Measurements from ENCODE around the gene POTEJ.
"Not testable (repeated sequence)": the region's sequence is repeated elsewhere in the genome, so short reads cannot be mapped to it uniquely, and the experiment has no call there.

The POTEJ gene

GRCh38 chr2:130608276-130609001 lies 2.8 kb upstream of the POTEJ start:
- not testable (repeated sequence) for DNase-seq

- not testable (repeated sequence) for DNase-seq
Observed at GRCh38 chr2:130609002-130609920, 2.0 kb upstream of the POTEJ start.

GRCh38 chr2:130610486-130610885 lies 754 bp upstream of the POTEJ start:
- not testable (repeated sequence) for DNase-seq

GRCh38 chr2:130628784-130629475 lies 17.7 kb downstream of the POTEJ start:
- not testable (repeated sequence) for DNase-seq

GRCh38 chr2:130638973-130639372 lies 27.7 kb downstream of the POTEJ start:
- DNase-seq, result not testable (repeated sequence)

GRCh38 chr2:130641688-130642087 lies 30.4 kb downstream of the POTEJ start:
- DNase-seq, result not testable (repeated sequence)

- not testable (repeated sequence) for DNase-seq
Observed at GRCh38 chr2:130649285-130649684, 38.0 kb downstream of the POTEJ start.

- not testable (repeated sequence) for DNase-seq
Observed at GRCh38 chr2:130664506-130664905, 53.3 kb downstream of the POTEJ start.

GRCh38 chr2:130665596-130665995 lies 54.4 kb downstream of the POTEJ start:
- DNase-seq, result not testable (repeated sequence)

- DNase-seq, result not testable (repeated sequence)
Observed at GRCh38 chr2:130667516-130667915, 56.3 kb downstream of the POTEJ start.

GRCh38 chr2:130670026-130670745 lies 58.9 kb downstream of the POTEJ start:
- DNase-seq, result not testable (repeated sequence)

- not testable (repeated sequence) for DNase-seq
Observed at GRCh38 chr2:130692041-130692770, 81.0 kb downstream of the POTEJ start.

- not testable (repeated sequence) for DNase-seq
Observed at GRCh38 chr2:130693474-130693873, 82.2 kb downstream of the POTEJ start.

GRCh38 chr2:130703250-130703649 lies 92.0 kb downstream of the POTEJ start:
- not testable (repeated sequence) for DNase-seq
